Measurements from ENCODE around the gene MTMR10.
A peak's percentile ranks its signal among the peaks of the same experiment; 100 is the strongest.

The MTMR10 gene

GRCh38 chr15:30991255-30992235 is at the start of gene MTMR10:
MTMR10 (minus strand) TSS chr15:30991628; CDS start chr15:30991506, 122 bp downstream.
- peak; percentile 80 for DNase-seq (ENCODE audit: low spot score)

GRCh38 chr15:31040611-31041010 is 49.2 kb upstream of the MTMR10 start:
- DNase-seq (ENCODE audit: low spot score) = no peak

- no peak for DNase-seq (ENCODE audit: low spot score)
Observed at GRCh38 chr15:31039961-31040360, 48.5 kb upstream of the MTMR10 start.

- DNase-seq (ENCODE audit: low spot score) = no peak
Observed at GRCh38 chr15:31037731-31038477, 46.5 kb upstream of the MTMR10 start.

GRCh38 chr15:31036783-31037182 is 45.4 kb upstream of the MTMR10 start:
- DNase-seq (ENCODE audit: low spot score) = no peak

- no peak for DNase-seq (ENCODE audit: low spot score)
Observed at GRCh38 chr15:31035610-31036009, 44.2 kb upstream of the MTMR10 start.

GRCh38 chr15:31034152-31034551 is 42.7 kb upstream of the MTMR10 start:
- no peak for DNase-seq (ENCODE audit: low spot score)

GRCh38 chr15:31032961-31033371 is 41.5 kb upstream of the MTMR10 start:
- no peak for DNase-seq (ENCODE audit: low spot score)

GRCh38 chr15:31031471-31032067 is 40.1 kb upstream of the MTMR10 start:
- DNase-seq (ENCODE audit: low spot score) = peak; percentile 8

GRCh38 chr15:31027910-31028578 is 36.6 kb upstream of the MTMR10 start:
- DNase-seq (ENCODE audit: low spot score) = no peak

- DNase-seq (ENCODE audit: low spot score) = no peak
Observed at GRCh38 chr15:31025996-31026395, 34.6 kb upstream of the MTMR10 start.

GRCh38 chr15:31024979-31025378 is 33.6 kb upstream of the MTMR10 start:
- no peak for DNase-seq (ENCODE audit: low spot score)

GRCh38 chr15:31024330-31024729 is 32.9 kb upstream of the MTMR10 start:
- DNase-seq (ENCODE audit: low spot score) = no peak

- DNase-seq (ENCODE audit: low spot score) = no peak
Observed at GRCh38 chr15:31023841-31024240, 32.4 kb upstream of the MTMR10 start.

GRCh38 chr15:31021067-31021665 is 29.7 kb upstream of the MTMR10 start:
- no peak for DNase-seq (ENCODE audit: low spot score)

- no peak for DNase-seq (ENCODE audit: low spot score)
Observed at GRCh38 chr15:31020542-31020941, 29.1 kb upstream of the MTMR10 start.

GRCh38 chr15:31019986-31020385 is 28.6 kb upstream of the MTMR10 start:
- no peak for DNase-seq (ENCODE audit: low spot score)

GRCh38 chr15:31017311-31017710 is 25.9 kb upstream of the MTMR10 start:
- no peak for DNase-seq (ENCODE audit: low spot score)

GRCh38 chr15:31016446-31016915 is 25.1 kb upstream of the MTMR10 start:
- no peak for DNase-seq (ENCODE audit: low spot score)

- no peak for DNase-seq (ENCODE audit: low spot score)
Observed at GRCh38 chr15:31014608-31014925, 23.1 kb upstream of the MTMR10 start.

- DNase-seq (ENCODE audit: low spot score) = no peak
Observed at GRCh38 chr15:31013863-31014607, 22.6 kb upstream of the MTMR10 start.

Measured in RKO (cell line).